Astrocyte (in vitro differentiated cells and primary cell): Measurements from ENCODE around the gene MRPL36. TPM values are rescaled to one million over a fixed set of nuclear protein-coding genes. Genes with fewer than 3 reads are reported as not detected.
A peak's percentile ranks its signal among the peaks of the same experiment; 100 is the strongest.

Experiments used
- DNase-seq: peaks from one replicate; pipeline ENCODE4 v3.0.0-alpha.2; 2010; ENCODE audit warnings: low read depth
- FAIRE-seq: peaks from 2 replicates; lab custom pipeline; 2011; peaks lifted over from hg19 to GRCh38; lab: Jason Lieb, UNC
- H2AFZ ChIP-seq: 2 replicates; pipeline ENCODE4 v1.6.0; 2012; ENCODE audit warnings: low read depth, low read length, inconsistent platforms
- H3K27ac ChIP-seq: 2 replicates; pipeline ENCODE4 v1.5.1; 2011; ENCODE audit warnings: low read depth, low read length, inconsistent platforms
- H3K27me3 ChIP-seq: 2 replicates; pipeline ENCODE4 v1.6.0; 2011; ENCODE audit warnings: low read length, inconsistent platforms; ENCODE audit not compliant: insufficient read depth
- H3K36me3 ChIP-seq: 2 replicates; pipeline ENCODE4 v1.5.1; 2011; ENCODE audit warnings: low read length, inconsistent platforms; ENCODE audit not compliant: insufficient read depth
- H3K4me1 ChIP-seq: 2 replicates; pipeline ENCODE4 v1.5.1; 2011; ENCODE audit warnings: low read length, inconsistent platforms; ENCODE audit not compliant: insufficient read depth
- H3K4me2 ChIP-seq: 2 replicates; pipeline ENCODE4 v1.6.0; 2012; ENCODE audit warnings: low read length, inconsistent platforms
- H3K4me3 ChIP-seq: 2 replicates; pipeline ENCODE4 v1.5.1; 2011; ENCODE audit warnings: low read depth, mild to moderate bottlenecking, low read length, inconsistent platforms; ENCODE audit not compliant: insufficient read depth
- H3K79me2 ChIP-seq: 2 replicates; pipeline ENCODE4 v1.6.0; 2012; ENCODE audit warnings: mild to moderate bottlenecking, low read length, inconsistent platforms; ENCODE audit not compliant: insufficient read depth
- H3K9ac ChIP-seq: 2 replicates; pipeline ENCODE4 v1.6.0; 2012; ENCODE audit warnings: mild to moderate bottlenecking, low read length, inconsistent platforms
- H3K9me3 ChIP-seq: 2 replicates; pipeline ENCODE4 v1.5.1; 2012; ENCODE audit warnings: low read depth, mild to moderate bottlenecking, low read length, inconsistent platforms; ENCODE audit not compliant: insufficient read depth
- H4K20me1 ChIP-seq: 2 replicates; pipeline ENCODE4 v1.6.0; 2012; ENCODE audit warnings: low read length, inconsistent platforms; ENCODE audit not compliant: insufficient read depth
- H3K27ac Mint-ChIP-seq: one replicate; pipeline ENCODE4 v1.8.0; 2021; ENCODE audit warnings: mild to moderate bottlenecking, mixed read lengths; ENCODE audit not compliant: unreplicated experiment
- H3K27me3 Mint-ChIP-seq: one replicate; pipeline ENCODE4 v1.8.0; 2021; ENCODE audit warnings: low read depth, mixed read lengths; ENCODE audit not compliant: unreplicated experiment
- H3K36me3 Mint-ChIP-seq: one replicate; pipeline ENCODE4 v1.8.0; 2021; ENCODE audit warnings: low read depth, mixed read lengths; ENCODE audit not compliant: unreplicated experiment
- H3K4me1 Mint-ChIP-seq: one replicate; pipeline ENCODE4 v1.8.0; 2021; ENCODE audit warnings: low read depth, mixed read lengths; ENCODE audit not compliant: unreplicated experiment
- H3K4me3 Mint-ChIP-seq: one replicate; pipeline ENCODE4 v1.8.0; 2021; ENCODE audit warnings: mild to moderate bottlenecking, moderate library complexity, mixed read lengths; ENCODE audit not compliant: unreplicated experiment
- H3K9me3 Mint-ChIP-seq: one replicate; pipeline ENCODE4 v1.8.0; 2021; ENCODE audit warnings: mild to moderate bottlenecking, mixed read lengths; ENCODE audit not compliant: unreplicated experiment
- EZH2 ChIP-seq: IDR thresholded peaks from 2 replicates; pipeline ENCODE4 v1.6.1; 2012; ENCODE audit warnings: mild to moderate bottlenecking, low read length, inconsistent platforms; ENCODE audit not compliant: insufficient read depth
- total RNA-seq: library from RNA; stranded (reverse); gene quantifications from 2 replicates; pipeline ENCODE4 v1.2.1, GENCODE V29; 2021
- TF ChIP-seq, protein P1 (sequence below): IDR thresholded peaks from 2 replicates; pipeline ENCODE4 v1.5.1; 2011; ENCODE audit warnings: low read depth, mild to moderate bottlenecking, inconsistent platforms, low read length, moderate library complexity; ENCODE audit not compliant: insufficient read depth

MRPL36 gene
- total RNA-seq, 1 donor from 2014 or later, result 72.2 TPM

DNA sequence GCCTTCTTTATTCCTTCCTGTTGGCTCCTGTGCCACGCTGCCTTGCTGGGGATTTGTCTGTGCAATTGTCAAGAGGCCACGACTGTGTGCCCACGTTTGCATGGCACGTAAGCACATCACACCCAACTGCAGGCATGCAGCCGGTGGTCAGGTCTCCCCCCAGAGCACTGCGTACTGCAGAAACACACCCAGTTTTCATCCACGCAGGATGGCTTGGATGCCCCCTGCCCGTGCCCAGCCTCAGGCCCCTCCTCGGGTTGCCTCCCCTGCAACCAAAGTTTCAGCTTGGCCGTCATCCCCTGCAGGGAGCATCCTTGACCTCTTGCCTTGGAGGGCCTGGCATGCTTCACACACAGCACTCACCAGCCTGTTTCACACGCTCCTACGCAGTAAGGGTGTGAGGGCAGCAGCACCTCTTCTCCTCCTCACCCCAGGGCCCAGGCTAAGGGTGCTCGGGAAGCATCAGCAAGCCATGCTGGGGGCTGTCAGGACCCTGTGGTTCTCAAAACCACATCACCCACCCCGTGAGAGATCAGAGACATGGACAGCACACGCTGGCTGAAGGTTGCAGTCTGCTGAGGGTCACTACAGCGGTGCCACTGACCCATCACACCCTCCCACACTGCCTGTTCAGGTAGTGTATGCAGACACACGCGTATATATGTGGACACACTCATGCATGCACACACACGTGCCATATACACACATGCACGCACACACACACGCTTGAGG is 3.1 kb downstream of the MRPL36 start:
- no peaks in the 10 kb centered on the region for H3K9me3 ChIP-seq
- no peak overlapping the region for H3K4me2 ChIP-seq
- H3K79me2 ChIP-seq, result peaks cover 40% of the 10 kb centered on the region
- H4K20me1 ChIP-seq, result peaks cover 21% of the 10 kb centered on the region
- Mint-ChIP-seq H3K36me3 (peaks cover 4% of the 10 kb centered on the region), H3K4me1 (peaks cover 36% of the 10 kb centered on the region), H3K4me3 (no peak overlapping the region), H3K9me3 (no peaks in the 10 kb centered on the region), H3K27ac (no peak overlapping the region), H3K27me3 (no peaks in the 10 kb centered on the region)
- FAIRE-seq, result no peak
- no peak overlapping the region for H2AFZ ChIP-seq
- no peak for DNase-seq
- H3K9ac ChIP-seq, result no peak overlapping the region
- no peaks in the 10 kb centered on the region for H3K27me3 ChIP-seq
- peaks cover 47% of the 10 kb centered on the region for H3K4me1 ChIP-seq
- TF ChIP-seq, protein P1, sequence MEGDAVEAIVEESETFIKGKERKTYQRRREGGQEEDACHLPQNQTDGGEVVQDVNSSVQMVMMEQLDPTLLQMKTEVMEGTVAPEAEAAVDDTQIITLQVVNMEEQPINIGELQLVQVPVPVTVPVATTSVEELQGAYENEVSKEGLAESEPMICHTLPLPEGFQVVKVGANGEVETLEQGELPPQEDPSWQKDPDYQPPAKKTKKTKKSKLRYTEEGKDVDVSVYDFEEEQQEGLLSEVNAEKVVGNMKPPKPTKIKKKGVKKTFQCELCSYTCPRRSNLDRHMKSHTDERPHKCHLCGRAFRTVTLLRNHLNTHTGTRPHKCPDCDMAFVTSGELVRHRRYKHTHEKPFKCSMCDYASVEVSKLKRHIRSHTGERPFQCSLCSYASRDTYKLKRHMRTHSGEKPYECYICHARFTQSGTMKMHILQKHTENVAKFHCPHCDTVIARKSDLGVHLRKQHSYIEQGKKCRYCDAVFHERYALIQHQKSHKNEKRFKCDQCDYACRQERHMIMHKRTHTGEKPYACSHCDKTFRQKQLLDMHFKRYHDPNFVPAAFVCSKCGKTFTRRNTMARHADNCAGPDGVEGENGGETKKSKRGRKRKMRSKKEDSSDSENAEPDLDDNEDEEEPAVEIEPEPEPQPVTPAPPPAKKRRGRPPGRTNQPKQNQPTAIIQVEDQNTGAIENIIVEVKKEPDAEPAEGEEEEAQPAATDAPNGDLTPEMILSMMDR, result no peak
- no peak for TF ChIP-seq EZH2
- peaks cover 3% of the 10 kb centered on the region for H3K36me3 ChIP-seq
- no peak overlapping the region for H3K4me3 ChIP-seq
- H3K27ac ChIP-seq, result no peak overlapping the region

DNA sequence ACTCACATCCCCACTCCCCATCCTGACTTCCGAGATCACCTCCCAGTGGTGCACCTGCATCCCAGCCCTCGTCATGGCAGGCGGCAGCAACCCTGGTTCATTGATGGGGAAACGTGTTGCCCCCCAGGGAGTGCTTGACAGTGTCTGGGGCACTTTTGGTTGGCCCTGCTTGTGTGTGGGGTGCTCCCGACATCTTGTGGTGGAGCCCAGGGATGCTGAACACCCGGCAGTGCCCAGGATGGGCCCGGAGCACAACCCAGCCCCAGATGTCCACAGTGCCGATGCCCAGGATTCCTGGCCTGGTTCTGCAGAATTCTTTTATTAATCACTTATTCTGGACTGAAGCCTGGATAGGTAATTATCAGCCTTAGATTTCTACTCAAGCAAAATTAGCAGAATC is 3.7 kb downstream of the MRPL36 start:
- no peak overlapping the region for H2AFZ ChIP-seq
- H4K20me1 ChIP-seq, result peaks cover 21% of the 10 kb centered on the region
- Mint-ChIP-seq H3K36me3 (peaks cover 4% of the 10 kb centered on the region), H3K9me3 (no peaks in the 10 kb centered on the region), H3K27me3 (no peaks in the 10 kb centered on the region), H3K4me3 (no peak overlapping the region), H3K4me1 (peaks cover 36% of the 10 kb centered on the region), H3K27ac (peak overlapping the region; percentile 72)
- H3K36me3 ChIP-seq, result peaks cover 3% of the 10 kb centered on the region
- H3K4me1 ChIP-seq, result peaks cover 51% of the 10 kb centered on the region
- H3K79me2 ChIP-seq, result peaks cover 36% of the 10 kb centered on the region
- H3K9ac ChIP-seq, result no peak overlapping the region
- DNase-seq (no peak), FAIRE-seq (no peak)
- no peak overlapping the region for H3K4me3 ChIP-seq
- H3K27ac ChIP-seq, result no peak overlapping the region
- H3K27me3 ChIP-seq, result no peaks in the 10 kb centered on the region
- TF ChIP-seq EZH2, result no peak
- TF ChIP-seq, protein P1, result no peak
- no peaks in the 10 kb centered on the region for H3K9me3 ChIP-seq
- H3K4me2 ChIP-seq, result no peak overlapping the region

DNA sequence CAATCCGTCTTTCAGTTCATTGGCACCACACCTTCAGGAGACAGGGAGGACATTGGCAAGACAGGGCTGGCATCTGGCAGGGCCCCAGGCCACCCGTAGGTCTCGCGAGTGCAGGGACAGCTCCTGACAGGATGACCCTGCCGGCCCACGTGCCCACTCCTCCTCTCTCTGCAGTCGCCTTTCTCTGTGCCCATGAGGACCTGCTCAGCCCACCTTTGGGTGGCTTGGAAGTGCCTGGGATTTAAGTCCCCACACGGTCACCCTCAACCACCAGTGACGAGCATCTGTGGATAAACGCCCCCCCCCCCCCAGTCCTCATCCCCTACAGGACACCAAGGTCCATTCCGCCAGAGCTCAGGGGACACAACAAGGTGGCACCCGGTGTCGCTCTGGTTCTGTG is 4.1 kb downstream of the MRPL36 start:
- H3K27ac ChIP-seq, result no peak overlapping the region
- no peak for TF ChIP-seq EZH2
- TF ChIP-seq, protein P1, result no peak
- Mint-ChIP-seq H3K4me3 (no peak overlapping the region), H3K4me1 (peaks cover 38% of the 10 kb centered on the region), H3K27ac (peak overlapping the region; percentile 72), H3K9me3 (no peaks in the 10 kb centered on the region), H3K27me3 (no peaks in the 10 kb centered on the region), H3K36me3 (peaks cover 4% of the 10 kb centered on the region)
- peaks cover 36% of the 10 kb centered on the region for H3K79me2 ChIP-seq
- H3K4me1 ChIP-seq, result peaks cover 51% of the 10 kb centered on the region
- FAIRE-seq (no peak), DNase-seq (no peak)
- H3K4me3 ChIP-seq, result no peak overlapping the region
- H2AFZ ChIP-seq, result no peak overlapping the region
- no peak overlapping the region for H3K4me2 ChIP-seq
- peaks cover 21% of the 10 kb centered on the region for H4K20me1 ChIP-seq
- no peaks in the 10 kb centered on the region for H3K9me3 ChIP-seq
- H3K27me3 ChIP-seq, result no peaks in the 10 kb centered on the region
- peaks cover 3% of the 10 kb centered on the region for H3K36me3 ChIP-seq
- no peak overlapping the region for H3K9ac ChIP-seq
